GM08714 (cell line): ENCODE results near the gene AGAP1.
"Not testable (repeated sequence)": the region's sequence is repeated elsewhere in the genome, so short reads cannot be mapped to it uniquely, and the experiment has no call there.

Experiments
- H3K4me3 ChIP-seq: fragments of 200-500 bp; sonication (Bioruptor generic); 2 replicates; pipeline ENCODE4 v1.5.1; 2014; ENCODE audit warnings: mild to moderate bottlenecking, low read length, inconsistent platforms
- ZNF274 ChIP-seq: IDR thresholded peaks from 2 replicates; pipeline ENCODE4 v1.6.1; 2012; ENCODE audit warnings: mild to moderate bottlenecking, low read depth, low read length

Gene AGAP1

GRCh38 chr2:236061899-236062298 lies 568.1 kb downstream of the AGAP1 start:
- H3K4me3 ChIP-seq: no peak overlapping the region
- TF ChIP-seq ZNF274: no peak

DNA sequence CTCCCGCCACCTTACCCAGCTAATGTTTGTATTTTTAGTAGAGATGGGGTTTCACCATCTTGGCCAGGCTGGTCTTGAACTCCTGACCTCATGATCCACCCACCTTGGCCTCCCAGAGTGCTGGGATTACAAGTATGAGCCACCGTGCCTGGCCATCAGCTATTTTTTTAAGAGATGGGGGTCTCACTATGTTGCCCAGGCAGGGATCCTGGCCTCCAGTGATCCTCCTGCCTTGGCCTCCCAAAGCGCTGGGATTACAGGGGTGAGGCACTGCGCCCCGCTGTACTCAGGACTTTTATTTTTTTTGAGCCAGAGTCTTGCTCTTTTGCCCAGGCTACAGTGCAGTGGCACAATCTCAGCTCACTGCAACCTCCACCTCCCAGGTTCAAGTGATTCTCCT lies 569.0 kb downstream of the AGAP1 start:
- not testable (repeated sequence) for H3K4me3 ChIP-seq

GRCh38 chr2:236063994-236064393 lies 570.2 kb downstream of the AGAP1 start:
- TF ChIP-seq ZNF274: no peak
- no peak overlapping the region for H3K4me3 ChIP-seq

- TF ChIP-seq ZNF274: no peak
- no peak overlapping the region for H3K4me3 ChIP-seq
Observed at GRCh38 chr2:236065314-236066160, 571.7 kb downstream of the AGAP1 start.

- no peak overlapping the region for H3K4me3 ChIP-seq
- no peak for TF ChIP-seq ZNF274
Observed at GRCh38 chr2:236070236-236070635, 576.4 kb downstream of the AGAP1 start.

DNA sequence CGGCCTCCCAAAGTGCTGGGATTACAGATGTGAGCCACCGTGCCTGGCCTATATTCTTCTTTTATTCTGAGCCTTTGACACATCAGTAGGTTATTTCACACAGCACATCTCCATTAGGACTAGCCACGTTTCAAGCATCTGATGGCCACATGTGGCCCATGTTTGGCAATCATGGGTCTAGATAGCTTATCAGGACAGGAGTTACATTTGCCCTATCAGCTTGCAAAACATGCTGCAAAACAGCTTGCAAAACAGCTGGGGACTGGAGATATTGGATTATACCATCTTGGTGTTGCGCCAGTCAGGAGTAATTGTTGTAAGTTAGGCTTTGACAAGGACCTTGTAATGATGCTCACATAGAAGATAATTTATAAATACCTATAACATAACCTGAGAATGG lies 579.4 kb downstream of the AGAP1 start:
- TF ChIP-seq ZNF274: no peak
- no peak overlapping the region for H3K4me3 ChIP-seq

GRCh38 chr2:236073867-236074655 lies 580.2 kb downstream of the AGAP1 start:
- TF ChIP-seq ZNF274: no peak
- no peak overlapping the region for H3K4me3 ChIP-seq

DNA sequence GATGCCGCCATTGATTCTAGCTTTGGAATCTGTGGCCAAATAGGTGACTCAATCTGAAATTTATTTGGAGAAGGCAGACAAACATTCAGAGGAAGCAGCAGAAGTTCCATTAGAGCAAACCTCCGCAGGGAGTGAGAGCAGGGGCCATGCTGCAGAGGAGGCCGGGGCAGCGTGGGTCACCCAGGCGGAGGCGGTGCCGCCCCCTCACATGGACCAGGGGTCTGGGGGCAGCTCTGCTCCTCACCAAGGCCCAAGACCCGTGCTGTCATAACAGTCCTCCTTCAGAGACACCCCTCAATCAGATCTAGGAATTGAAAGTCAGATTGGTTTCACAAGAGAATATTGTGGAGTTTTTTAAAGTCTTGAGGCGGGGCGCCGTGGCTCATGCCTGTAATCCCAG lies 582.0 kb downstream of the AGAP1 start:
- H3K4me3 ChIP-seq: no peak overlapping the region
- TF ChIP-seq ZNF274: no peak

GRCh38 chr2:236078297-236079255 lies 584.7 kb downstream of the AGAP1 start:
- no peak for TF ChIP-seq ZNF274
- H3K4me3 ChIP-seq: no peak overlapping the region

DNA sequence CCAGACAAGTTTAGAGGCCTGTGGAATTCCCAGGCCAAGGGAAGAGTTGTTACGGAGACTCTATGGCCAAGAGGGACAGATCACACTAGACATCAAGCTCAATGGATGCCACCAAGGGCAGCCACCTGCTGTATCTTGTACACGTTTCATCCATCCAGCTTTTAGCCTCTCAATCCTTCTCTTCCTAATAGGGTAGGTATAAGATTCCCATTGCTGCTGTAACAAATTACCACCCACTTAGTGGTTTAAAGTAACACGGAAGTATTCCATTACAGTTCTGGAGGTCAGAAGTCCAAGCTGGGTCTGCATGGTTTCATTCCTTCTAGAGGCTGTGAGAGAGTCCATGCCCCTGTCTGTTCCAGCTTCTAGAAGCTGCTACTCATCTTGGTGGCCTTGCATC lies 586.6 kb downstream of the AGAP1 start:
- TF ChIP-seq ZNF274: no peak
- no peak overlapping the region for H3K4me3 ChIP-seq

GRCh38 chr2:236081171-236081570 lies 587.3 kb downstream of the AGAP1 start:
- no peak for TF ChIP-seq ZNF274
- no peak overlapping the region for H3K4me3 ChIP-seq

DNA sequence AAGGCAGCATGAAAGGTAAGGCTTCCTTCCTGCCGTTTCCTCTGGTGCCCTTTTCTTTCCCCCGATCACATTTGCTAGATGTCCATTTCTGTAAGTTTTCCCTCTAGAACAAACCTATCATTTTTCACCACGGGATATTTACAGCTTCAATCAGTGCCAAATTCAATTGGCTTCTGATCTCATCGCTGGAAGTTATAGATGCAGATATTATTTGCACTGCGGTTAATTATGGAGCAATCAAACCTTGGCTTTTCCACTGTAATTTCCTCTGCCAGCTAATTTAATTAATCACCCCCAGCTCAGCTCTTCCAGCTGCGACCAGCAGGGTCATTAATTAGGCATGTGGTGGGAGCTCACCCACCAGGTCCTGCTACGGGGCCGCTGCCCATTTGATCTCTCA lies 588.2 kb downstream of the AGAP1 start:
- TF ChIP-seq ZNF274: no peak
- H3K4me3 ChIP-seq: no peak overlapping the region

- TF ChIP-seq ZNF274: no peak
- H3K4me3 ChIP-seq: no peak overlapping the region
Observed at GRCh38 chr2:236083934-236084333, 590.1 kb downstream of the AGAP1 start.

DNA sequence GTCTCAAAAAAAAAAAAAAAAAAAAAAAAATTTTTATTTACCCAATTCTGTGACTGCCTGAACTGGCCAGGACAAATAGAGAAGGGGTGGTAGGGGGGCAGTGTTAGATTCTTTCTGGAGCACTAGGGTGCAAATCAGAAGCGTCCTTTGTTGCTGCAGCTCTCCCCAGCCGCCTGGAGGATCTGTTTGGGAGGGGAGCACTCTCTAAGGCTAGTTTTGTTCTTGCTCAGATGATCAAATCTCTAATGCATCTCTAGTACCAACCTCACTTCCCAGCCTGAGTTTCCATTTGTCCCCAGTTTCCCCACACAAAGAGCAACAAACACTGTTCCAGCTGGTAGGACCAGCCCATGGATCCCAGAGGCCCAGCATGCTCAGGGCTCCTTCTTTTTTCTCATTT lies 591.4 kb downstream of the AGAP1 start:
- H3K4me3 ChIP-seq: no peak overlapping the region
- TF ChIP-seq ZNF274: no peak

DNA sequence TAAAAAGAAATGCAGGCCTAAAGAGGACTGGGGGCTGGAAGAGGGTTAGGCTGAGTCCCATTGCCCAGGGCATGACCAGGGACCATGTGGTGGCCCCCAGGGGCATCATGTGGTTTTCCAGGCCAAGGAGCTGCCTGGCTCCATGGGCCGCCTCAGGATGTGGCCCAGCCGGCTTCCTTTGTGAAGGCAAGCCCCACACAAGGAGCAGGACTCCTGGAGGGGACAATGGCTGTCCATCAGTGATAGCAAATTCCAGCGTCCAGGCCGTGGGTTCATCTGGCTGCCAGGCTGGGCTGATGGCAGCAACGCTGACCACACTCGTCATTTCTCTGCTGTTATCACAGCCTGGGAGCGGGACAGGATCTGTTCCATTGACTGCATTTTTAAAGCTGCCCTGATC lies 591.8 kb downstream of the AGAP1 start:
- no peak overlapping the region for H3K4me3 ChIP-seq
- TF ChIP-seq ZNF274: no peak
